CD14-positive monocyte (primary cell): ENCODE data around the gene GGA2. TPM values are rescaled to one million over a fixed set of nuclear protein-coding genes. Genes with fewer than 3 reads are reported as not detected.

Experiments used
- DNase-seq, 3 donors: peaks; one replicate each; pipeline ENCODE4 v3.0.0-alpha.2; 2011 to 2022
- H2AFZ ChIP-seq: 2 replicates; pipeline ENCODE4 v1.6.0; 2012; ENCODE audit warnings: mild to moderate bottlenecking, low read depth, low read length, inconsistent platforms; ENCODE audit not compliant: insufficient read depth, poor library complexity, severe bottlenecking
- H3K27ac ChIP-seq, 2 donors: 1 replicate in 1 of 2; 2 replicates in 1 of 2; pipeline ENCODE4 v1.5.1; 2012 to 2013; ENCODE audit warnings: low read length in 2 of 2, control low read depth in 1 of 2, inconsistent platforms in 1 of 2, low read depth in 1 of 2, mild to moderate bottlenecking in 1 of 2
- H3K27me3 ChIP-seq, 2 donors: one replicate each; pipeline versions ENCODE4 v1.6.0 to v1.6.1; 2011 to 2013; ENCODE audit warnings: low read length in 2 of 2; ENCODE audit not compliant: control insufficient read depth in 2 of 2, insufficient read depth in 2 of 2
- H3K36me3 ChIP-seq, 2 donors: replicated peaks in 1 of 2; 1 replicate in 1 of 2; 2 replicates in 1 of 2; pipeline versions ENCODE4 v1.5.1 to v1.6.1; 2012 to 2013; ENCODE audit warnings: low read length in 2 of 2, control low read depth in 1 of 2, inconsistent platforms in 1 of 2, mild to moderate bottlenecking in 1 of 2; ENCODE audit not compliant: insufficient read depth in 2 of 2, control insufficient read depth in 1 of 2
- H3K4me1 ChIP-seq, 2 donors: 1 replicate in 1 of 2; 2 replicates in 1 of 2; pipeline versions ENCODE4 v1.5.1 to v1.6.1; 2012 to 2013; ENCODE audit warnings: low read length in 2 of 2, control low read depth in 1 of 2, inconsistent platforms in 1 of 2, mild to moderate bottlenecking in 1 of 2, moderate library complexity in 1 of 2; ENCODE audit not compliant: insufficient read depth in 2 of 2, control insufficient read depth in 1 of 2
- H3K4me2 ChIP-seq: replicated peaks from 2 replicates; pipeline ENCODE3; 2012; ENCODE audit warnings: low read length, moderate library complexity, mild to moderate bottlenecking; ENCODE audit not compliant: poor library complexity, severe bottlenecking; ENCODE audit errors: extremely low read depth
- H3K4me3 ChIP-seq, 3 experiments: fragments of 200-600 bp in 1 of 3; sonication (generic) in 1 of 3; replicated peaks in 1 of 3; 1 replicate in 2 of 3; 2 replicates in 1 of 3; pipeline ENCODE4 v1.5.1; 2011 to 2013; ENCODE audit warnings: low read length in 3 of 3, mild to moderate bottlenecking in 3 of 3, control low read depth in 2 of 3, low read depth in 2 of 3, inconsistent platforms in 1 of 3, moderate library complexity in 1 of 3
- H3K79me2 ChIP-seq: 2 replicates; pipeline ENCODE4 v1.6.0; 2012; ENCODE audit warnings: mild to moderate bottlenecking, control low read depth, inconsistent platforms, low read length, moderate library complexity; ENCODE audit not compliant: insufficient read depth
- H3K9ac ChIP-seq: 2 replicates; pipeline ENCODE4 v1.6.0; 2017; ENCODE audit warnings: low read length, mild to moderate bottlenecking; ENCODE audit not compliant: insufficient read depth, poor library complexity, severe bottlenecking
- H3K9me3 ChIP-seq, 2 donors: replicated peaks in 1 of 2; 1 replicate in 1 of 2; 2 replicates in 1 of 2; pipeline versions ENCODE4 v1.5.1 to v1.6.1; 2012 to 2013; ENCODE audit warnings: low read length in 2 of 2, control low read depth in 1 of 2; ENCODE audit not compliant: control insufficient read depth in 1 of 2, insufficient read depth in 1 of 2
- H4K20me1 ChIP-seq: 2 replicates; pipeline ENCODE4 v1.6.0; 2012; ENCODE audit warnings: mild to moderate bottlenecking, low read length, control low read depth, moderate library complexity; ENCODE audit not compliant: insufficient read depth
- H3K27ac Mint-ChIP-seq, 7 donors: one replicate each; pipeline ENCODE4 v1.8.0; 2020; ENCODE audit warnings: mild to moderate bottlenecking in 7 of 7, mixed read lengths in 7 of 7, moderate library complexity in 6 of 7, inconsistent platforms in 2 of 7
- H3K27me3 Mint-ChIP-seq, 3 donors: one replicate each; pipeline ENCODE4 v1.8.0; 2021 to 2022; ENCODE audit warnings: low read depth in 3 of 3, mild to moderate bottlenecking in 3 of 3, mixed read lengths in 3 of 3, moderate library complexity in 3 of 3, inconsistent platforms in 1 of 3
- H3K36me3 Mint-ChIP-seq, 2 donors: one replicate each; pipeline ENCODE4 v1.8.0; 2020; ENCODE audit warnings: mixed read lengths in 2 of 2, inconsistent platforms in 1 of 2, mild to moderate bottlenecking in 1 of 2
- H3K4me1 Mint-ChIP-seq: one replicate; pipeline ENCODE4 v1.8.0; 2020; ENCODE audit warnings: mild to moderate bottlenecking, mixed read lengths
- H3K4me3 Mint-ChIP-seq, 2 donors: one replicate each; pipeline ENCODE4 v1.8.0; 2020; ENCODE audit warnings: mild to moderate bottlenecking in 2 of 2, mixed read lengths in 2 of 2, moderate library complexity in 1 of 2
- H3K9me3 Mint-ChIP-seq, 7 donors: one replicate each; pipeline ENCODE4 v1.8.0; 2020 to 2022; ENCODE audit warnings: mixed read lengths in 7 of 7, mild to moderate bottlenecking in 6 of 7, moderate library complexity in 6 of 7, inconsistent platforms in 2 of 7
- CTCF ChIP-seq: fragments of 200-600 bp; IDR thresholded peaks from one replicate; pipeline ENCODE4 v1.8.0; 2022; ENCODE audit warnings: antibody characterized with exemption, mild to moderate bottlenecking
- WGBS: methylation state at CpG from one replicate; pipeline ENCODE4 v1.1.5; 2013; ENCODE audit warnings: missing lambda C conversion rate; ENCODE audit not compliant: insufficient coverage; 5-methylcytosine and 5-hydroxymethylcytosine counted together
- intact Hi-C, 2 donors: fragments of 100-400 bp; cut with micrococcal nuclease; formaldehyde crosslinking; loops; one replicate each; pipeline versions ENCODE4 v1.15.0 to v1.15.1; 2023
- polyA plus RNA-seq, 3 donors: library from polyadenylated mRNA; depleted of rRNA in 1 of 3; unstranded in 2 of 3; stranded (reverse) in 1 of 3; fragments of 300-500 nt in 2 of 3; fragments of >200 nt in 1 of 3; fragmentation: Illumina TruSeq in 2 of 3; gene quantifications; 1 replicate in 2 of 3; 2 replicates in 1 of 3; pipeline ENCODE4 v1.2.3, GENCODE V29; 2012 to 2021

GGA2 gene
- polyA plus RNA-seq, 3 donors = 37.5 to 55.4 (median 49.5) TPM

GRCh38 chr16:23496821-23497542, 13.3 kb downstream of the GGA2 start:
- Histone ChIP-seq H4K20me1 (peaks cover 63% of the 10 kb centered on the region), H2AFZ (no peak overlapping the region), H3K4me1 (peaks cover 41 to 42% of the 10 kb centered on the region in 2 donors), H3K27ac (peak overlapping the region; percentile 60 to 69), H3K9me3 (no peaks in the 10 kb centered on the region), H3K36me3 (peaks cover 35 to 42% of the 10 kb centered on the region in 2 donors), H3K27me3 (no peaks in the 10 kb centered on the region), H3K79me2 (peaks cover 95% of the 10 kb centered on the region), H3K4me2 (peak overlapping the region; percentile 46), H3K4me3 (peak overlapping the region in 1 of 3 experiments; percentile 31), H3K9ac (peak overlapping the region; percentile 2)
- peak in 2 of 3 donors; percentile 23 to 49 for DNase-seq
- WGBS = 76% methylated on average over 4 of the region's 12 CpGs
- peaks cover 42% of the 10 kb centered on the region for H3K4me1 Mint-ChIP-seq
- intact Hi-C loops = loop anchor here in 1 of 2 donors (10.0 kb wide), 1 partner anchor 48 kb away; no protein-coding TSS in a partner anchor
- H3K4me3 Mint-ChIP-seq = peak overlapping the region; percentile 63 to 80
- peaks cover 55 to 56% of the 10 kb centered on the region in 2 donors for H3K36me3 Mint-ChIP-seq
- peak overlapping the region; percentile 73 to 94 (median 89) for H3K27ac Mint-ChIP-seq
- H3K27me3 Mint-ChIP-seq = no peaks in the 10 kb centered on the region
- peaks cover 0 to 1% (median 0%) of the 10 kb centered on the region in 7 donors for H3K9me3 Mint-ChIP-seq
- TF ChIP-seq CTCF = no peak

- H3K27ac ChIP-seq = peak overlapping the region in 1 of 2 donors; percentile 55
Observed at GRCh38 chr16:23495671-23496070, 14.6 kb downstream of the GGA2 start.

More at GRCh38 chr16:23495671-23496070, 14.6 kb downstream of the GGA2 start:
- H3K79me2 ChIP-seq = peaks cover 86% of the 10 kb centered on the region
- Mint-ChIP-seq H3K4me1 (peaks cover 29% of the 10 kb centered on the region), H3K9me3 (peaks cover 0 to 1% (median 0%) of the 10 kb centered on the region in 7 donors), H3K36me3 (peaks cover 60 to 64% of the 10 kb centered on the region in 2 donors), H3K27me3 (no peaks in the 10 kb centered on the region), H3K27ac (peak overlapping the region in 4 of 7 donors; percentile 16 to 92 (median 87)), H3K4me3 (no peak overlapping the region)
- no peak for DNase-seq
- no peaks in the 10 kb centered on the region for H3K27me3 ChIP-seq
- H3K4me1 ChIP-seq = peaks cover 28 to 29% of the 10 kb centered on the region in 2 donors
- H3K9me3 ChIP-seq = no peaks in the 10 kb centered on the region
- WGBS = no CpG with 5 or more reads among the region's 4 CpGs
- H3K9ac ChIP-seq = no peak overlapping the region
- peaks cover 52% of the 10 kb centered on the region for H4K20me1 ChIP-seq
- intact Hi-C loops = loop anchor here in 1 of 2 donors (10.0 kb wide), 1 partner anchor 49 kb away; no protein-coding TSS in a partner anchor
- no peak overlapping the region for H3K4me2 ChIP-seq
- H3K36me3 ChIP-seq = peaks cover 48 to 52% of the 10 kb centered on the region in 2 donors
- no peak overlapping the region for H3K4me3 ChIP-seq
- TF ChIP-seq CTCF = no peak
- no peak overlapping the region for H2AFZ ChIP-seq
